GM19023 (cell line): ENCODE results near the gene THAP8.

Experiments
- ATAC-seq: cut with Tn5 transposase; IDR thresholded peaks from one replicate; pipeline ENCODE4 v1.9.1; 2021; ENCODE audit warnings: mild to moderate bottlenecking, moderate library complexity; ENCODE audit not compliant: unreplicated experiment

The THAP8 gene

GRCh38 chr19:36054119-36054732 lies at the start of gene THAP8:
TSS of gene THAP8 (minus strand) at chr19:36054285. CDS start at chr19:36054217, 68 bp downstream.
- peak; percentile 84 for ATAC-seq

GRCh38 chr19:36103040-36103626 lies 49.0 kb upstream of the THAP8 start:
- ATAC-seq = no peak

- no peak for ATAC-seq
Measured at GRCh38 chr19:36101550-36102327, 47.7 kb upstream of the THAP8 start.

- no peak for ATAC-seq
Measured at GRCh38 chr19:36100476-36100875, 46.4 kb upstream of the THAP8 start.

- no peak for ATAC-seq
Measured at GRCh38 chr19:36099166-36099785, 45.2 kb upstream of the THAP8 start.

- no peak for ATAC-seq
Measured at GRCh38 chr19:36097036-36097435, 43.0 kb upstream of the THAP8 start.

GRCh38 chr19:36093687-36094086 lies 39.6 kb upstream of the THAP8 start:
- ATAC-seq = peak; percentile 17

GRCh38 chr19:36093146-36093662 lies 39.1 kb upstream of the THAP8 start:
- peak; percentile 71 for ATAC-seq

GRCh38 chr19:36092566-36092965 lies 38.5 kb upstream of the THAP8 start:
- ATAC-seq = no peak

- no peak for ATAC-seq
Measured at GRCh38 chr19:36090910-36091695, 37.0 kb upstream of the THAP8 start.

- no peak for ATAC-seq
Measured at GRCh38 chr19:36089847-36090246, 35.8 kb upstream of the THAP8 start.

GRCh38 chr19:36086326-36086725 lies 32.2 kb upstream of the THAP8 start:
- ATAC-seq = no peak

- no peak for ATAC-seq
Measured at GRCh38 chr19:36084231-36085009, 30.3 kb upstream of the THAP8 start.

GRCh38 chr19:36082916-36083315 lies 28.8 kb upstream of the THAP8 start:
- no peak for ATAC-seq

- no peak for ATAC-seq
Measured at GRCh38 chr19:36081894-36082293, 27.8 kb upstream of the THAP8 start.

- ATAC-seq = no peak
Measured at GRCh38 chr19:36081385-36081784, 27.3 kb upstream of the THAP8 start.

- no peak for ATAC-seq
Measured at GRCh38 chr19:36079389-36079945, 25.4 kb upstream of the THAP8 start.

- ATAC-seq = no peak
Measured at GRCh38 chr19:36073121-36073876, 19.2 kb upstream of the THAP8 start.

GRCh38 chr19:36072081-36072480 lies 18.0 kb upstream of the THAP8 start:
- no peak for ATAC-seq
